ENCODE data around the gene AP1M1.

Gene AP1M1

DNA sequence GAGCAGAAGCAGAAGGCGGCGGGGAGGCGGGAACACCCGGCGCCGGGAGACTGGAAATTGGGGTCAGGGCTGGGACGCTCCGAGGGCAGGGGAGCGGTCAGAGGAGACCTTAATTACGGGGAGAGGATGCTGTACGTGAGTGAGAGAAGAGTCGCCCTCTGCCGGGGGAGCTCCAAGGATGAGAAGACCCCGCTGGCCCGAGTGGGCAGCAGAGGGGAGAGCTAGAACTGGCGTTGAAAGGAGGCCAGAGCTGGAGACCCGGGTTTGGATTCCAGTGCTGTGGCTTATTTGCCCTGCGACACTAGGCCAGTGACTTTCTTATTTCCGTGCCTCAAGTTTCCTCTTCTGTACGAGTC is 12.0 kb upstream of the AP1M1 start:
- peak; percentile 36 for DNase-seq

DNA sequence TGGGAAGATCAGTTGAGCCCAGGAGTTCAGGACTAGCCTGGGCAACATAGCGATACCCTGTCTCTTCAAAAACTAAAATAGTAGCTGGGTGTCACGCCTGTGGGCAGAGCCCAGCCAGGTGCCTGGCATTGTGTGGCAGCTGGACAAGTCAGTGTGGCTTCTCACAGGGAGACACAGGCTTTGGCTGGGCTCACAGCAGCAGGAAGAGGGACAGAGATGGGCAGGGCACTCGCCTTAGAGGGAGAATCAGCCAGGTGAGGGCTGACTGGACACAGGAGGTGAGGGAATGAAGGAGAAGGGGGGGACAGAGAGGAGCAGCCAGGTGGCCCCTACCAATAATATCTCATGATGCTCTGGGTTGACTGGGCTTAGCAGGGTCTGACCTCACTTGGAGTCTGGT is 9.2 kb upstream of the AP1M1 start:
- DNase-seq, result no peak

DNA sequence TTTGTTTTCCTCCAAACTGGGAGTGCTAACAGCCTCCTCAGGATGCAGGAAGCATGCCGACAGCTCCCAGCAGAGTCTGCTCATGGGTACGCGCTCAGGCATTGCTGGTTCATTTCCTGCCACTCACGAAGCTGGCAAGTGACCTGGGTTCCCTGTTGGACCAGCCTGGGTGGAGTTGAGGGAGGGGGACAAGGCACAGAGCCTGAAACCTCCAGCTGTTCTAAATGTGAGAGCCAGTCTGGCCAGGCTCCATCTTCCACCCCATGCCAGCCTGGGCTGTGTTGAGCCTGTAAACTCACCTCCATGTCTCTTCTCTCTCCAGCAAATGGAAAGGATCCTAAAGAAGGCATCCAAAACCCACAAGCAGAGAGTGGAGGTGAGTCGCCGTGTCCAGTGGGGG is 7.5 kb upstream of the AP1M1 start:
- no peak for DNase-seq

DNA sequence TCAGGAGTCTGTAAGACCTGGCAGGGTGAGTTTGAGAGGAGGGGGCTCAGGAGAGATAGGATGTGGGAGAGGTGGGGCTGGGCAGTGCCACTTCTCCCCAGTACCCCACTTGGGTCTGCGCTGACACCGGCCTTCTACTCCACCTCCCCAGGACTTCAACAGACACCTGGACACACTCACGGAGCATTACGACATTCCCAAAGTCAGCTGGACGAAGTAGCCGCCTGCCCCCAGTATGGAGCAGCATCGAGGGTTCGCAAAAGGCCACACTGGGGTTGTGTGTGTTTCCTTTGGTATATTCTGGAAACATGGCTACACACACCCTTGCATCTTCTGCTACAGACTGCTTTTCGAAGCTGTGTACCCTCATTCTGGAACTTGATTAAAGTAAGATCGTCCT is 7.0 kb upstream of the AP1M1 start:
- DNase-seq, result no peak

DNA sequence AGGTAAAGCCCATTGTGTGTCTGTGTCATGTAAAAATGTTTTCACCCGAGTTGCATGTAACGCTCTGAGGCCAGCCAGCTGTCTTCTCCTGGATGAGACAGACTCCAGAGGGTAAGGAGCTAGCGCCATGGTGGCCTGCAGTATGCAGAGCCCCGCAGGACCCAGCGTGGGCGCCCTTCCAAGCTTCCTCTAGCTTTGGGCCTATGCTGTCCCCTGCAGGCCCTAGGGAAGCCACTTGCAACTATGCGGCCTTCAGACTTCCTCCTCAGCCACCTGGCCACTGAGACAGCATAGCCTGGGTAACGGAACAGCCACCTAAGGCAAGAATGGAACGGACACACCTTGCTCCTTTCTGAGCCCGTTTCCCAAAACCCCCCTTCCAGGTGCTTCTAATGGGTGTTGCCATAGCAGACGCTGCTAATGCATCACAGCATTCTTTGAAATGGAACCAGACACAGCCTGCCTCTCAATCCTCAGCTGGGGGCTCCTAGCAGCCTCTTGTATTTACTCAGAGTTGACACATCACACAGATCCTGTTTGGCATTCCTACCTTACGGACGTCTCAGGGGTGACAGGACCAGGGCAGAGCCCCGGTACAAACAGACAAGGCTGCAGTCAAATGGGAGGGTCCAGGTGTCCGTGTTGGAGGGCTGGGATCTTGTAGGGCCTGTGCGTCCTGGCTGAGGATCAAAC is 6.3 kb upstream of the AP1M1 start:
- no peak for DNase-seq

DNA sequence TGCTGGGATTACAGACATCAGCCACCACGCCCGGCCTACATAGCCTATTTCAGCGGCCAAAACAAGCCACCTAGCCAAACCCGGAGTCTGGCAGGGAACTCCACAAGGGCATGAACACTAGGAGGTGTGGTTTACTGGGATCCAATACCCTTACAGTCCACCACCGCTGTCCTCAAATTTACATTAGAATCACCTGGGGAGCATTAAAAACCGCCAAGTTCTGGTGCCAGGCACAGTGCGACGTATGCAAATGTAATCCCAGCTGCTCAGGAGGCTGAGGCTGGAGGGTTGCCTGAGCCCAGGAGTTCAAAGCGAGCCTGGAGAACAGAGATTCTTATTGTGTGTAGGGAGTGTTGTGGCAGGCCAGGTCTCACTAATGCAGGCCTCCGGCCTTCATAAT is 4.2 kb upstream of the AP1M1 start:
- DNase-seq, result no peak

DNA sequence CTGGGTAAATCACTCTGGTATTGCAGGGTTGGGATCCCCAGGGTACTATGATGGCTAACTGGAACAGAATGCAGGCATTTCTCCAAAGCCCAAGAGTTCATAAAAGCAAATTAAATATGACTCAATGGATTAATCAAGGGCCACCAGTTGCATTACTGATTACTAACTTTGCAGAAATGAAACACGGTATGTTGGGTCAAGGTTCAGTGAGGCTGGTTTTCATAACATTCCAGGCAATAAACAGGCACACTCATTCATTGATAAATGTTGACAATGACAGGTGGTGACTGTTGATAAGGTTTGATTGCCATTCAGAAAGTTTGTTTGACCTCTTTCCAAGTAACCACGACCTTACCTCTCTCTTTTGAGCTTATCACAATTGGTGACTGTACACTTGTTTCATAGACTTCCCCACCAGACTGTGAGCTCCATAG is 506 bp upstream of the AP1M1 start:
- DNase-seq, result no peak

DNA sequence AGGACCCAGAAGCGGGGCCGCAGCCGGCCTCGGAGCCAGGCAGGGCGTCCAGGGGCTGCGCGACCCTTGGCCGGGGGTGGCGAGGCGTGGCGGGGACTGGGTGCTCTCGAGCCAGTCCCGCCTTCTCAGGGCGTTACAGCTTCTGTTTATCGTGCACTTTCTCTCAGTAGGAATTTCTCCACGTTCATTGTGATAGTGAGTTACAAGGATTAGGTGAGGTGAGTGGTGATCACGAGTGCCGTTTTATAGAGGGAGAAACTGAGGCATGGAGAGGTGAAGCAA is 600 bp downstream of the AP1M1 start:
- DNase-seq, result no peak

DNA sequence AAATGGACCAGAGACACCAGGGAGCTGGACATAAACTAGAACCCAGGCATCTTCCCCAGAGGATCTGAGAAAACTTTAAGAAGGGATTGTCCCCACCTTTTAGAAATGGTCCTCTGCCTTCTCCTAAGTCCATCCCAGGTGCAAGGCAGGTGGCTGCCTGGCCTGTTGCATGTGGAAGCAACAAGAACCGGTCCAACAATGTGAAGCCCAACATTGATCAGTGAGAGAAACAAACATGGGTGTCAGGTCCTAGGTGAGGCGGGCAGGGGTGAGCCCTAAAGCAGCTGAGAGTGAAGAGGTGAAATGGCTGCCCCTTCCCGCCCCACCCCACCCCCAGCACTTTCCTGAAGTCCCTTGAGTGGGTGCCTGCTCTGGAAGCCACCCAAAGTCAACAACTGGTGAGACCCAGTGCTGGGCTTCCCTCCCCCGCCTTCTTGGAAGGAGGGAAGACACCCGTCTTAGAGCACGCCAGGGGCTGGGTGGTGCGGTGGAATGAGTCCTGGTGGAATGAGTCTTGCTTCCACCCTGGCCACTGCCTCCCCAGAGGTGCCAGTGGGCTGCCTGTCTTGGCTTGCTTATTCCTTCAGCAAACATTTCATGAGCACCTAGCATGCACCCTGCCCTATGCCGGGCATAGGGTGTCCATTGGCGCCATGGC is 1.7 kb downstream of the AP1M1 start:
- DNase-seq, result no peak

DNA sequence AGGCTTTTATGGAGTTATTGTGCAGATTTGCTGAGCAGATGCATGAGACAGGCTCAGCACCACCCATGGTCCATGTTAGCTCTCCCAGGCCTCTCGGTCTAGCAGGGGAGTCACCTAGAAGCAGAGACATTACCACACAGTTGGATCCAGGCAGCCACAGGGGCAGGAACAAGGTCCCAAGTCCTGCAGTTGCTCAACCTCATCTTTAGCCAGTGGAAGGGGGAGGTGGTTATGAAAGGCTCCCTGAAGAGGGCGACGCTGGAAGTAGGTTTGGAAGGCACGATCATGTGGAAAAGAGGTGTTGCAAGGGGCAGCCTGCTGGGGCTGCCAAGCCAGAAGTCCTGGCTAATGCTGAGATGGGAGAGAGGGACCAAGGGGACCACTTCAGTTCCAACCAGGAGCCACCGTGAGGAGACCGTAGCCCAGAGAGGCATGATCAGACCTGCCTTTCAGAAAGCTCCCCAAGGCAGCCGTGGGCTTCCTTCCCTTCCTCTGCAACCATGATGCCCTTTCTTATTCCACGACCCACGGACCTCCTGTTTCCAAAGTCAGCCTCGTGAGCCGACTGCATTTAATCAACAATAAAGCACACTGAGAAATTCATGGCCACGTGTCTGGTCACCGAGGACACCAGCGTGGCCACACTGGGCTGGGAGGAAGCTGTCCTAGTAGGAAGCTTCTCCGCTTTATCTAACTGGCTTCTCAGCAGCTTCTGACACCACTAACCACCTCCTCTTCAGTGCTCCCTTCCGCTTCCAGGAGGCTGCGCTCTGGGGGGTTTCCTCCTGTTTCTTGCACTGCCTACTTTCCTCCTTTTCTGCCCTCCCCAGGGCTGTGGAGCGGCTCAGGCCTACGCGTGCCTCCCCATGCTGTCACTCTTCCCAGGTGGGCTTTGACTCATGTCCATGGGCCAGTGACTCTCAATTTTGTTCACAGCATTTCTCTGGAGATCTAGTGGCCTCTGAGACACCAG is 2.6 kb downstream of the AP1M1 start:
- DNase-seq, result no peak

DNA sequence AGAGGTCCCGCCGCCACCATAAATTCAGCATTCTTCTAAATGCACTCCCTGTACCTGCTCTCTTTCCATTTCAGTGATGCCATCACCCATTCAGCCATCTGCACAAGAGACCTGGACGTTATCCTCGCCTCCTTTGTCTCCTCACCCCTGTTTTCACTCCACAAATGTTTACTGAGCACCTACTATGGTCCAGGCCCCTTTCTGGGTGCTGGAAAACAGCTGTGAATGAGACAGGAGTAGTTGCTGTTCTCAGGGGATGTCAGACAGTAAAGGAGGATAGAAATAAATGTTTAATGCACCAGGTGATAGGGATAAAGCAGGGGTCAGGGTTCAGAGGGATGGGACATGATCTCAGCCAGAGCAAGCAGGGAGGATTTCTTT is 3.3 kb downstream of the AP1M1 start:
- no peak for DNase-seq

DNA sequence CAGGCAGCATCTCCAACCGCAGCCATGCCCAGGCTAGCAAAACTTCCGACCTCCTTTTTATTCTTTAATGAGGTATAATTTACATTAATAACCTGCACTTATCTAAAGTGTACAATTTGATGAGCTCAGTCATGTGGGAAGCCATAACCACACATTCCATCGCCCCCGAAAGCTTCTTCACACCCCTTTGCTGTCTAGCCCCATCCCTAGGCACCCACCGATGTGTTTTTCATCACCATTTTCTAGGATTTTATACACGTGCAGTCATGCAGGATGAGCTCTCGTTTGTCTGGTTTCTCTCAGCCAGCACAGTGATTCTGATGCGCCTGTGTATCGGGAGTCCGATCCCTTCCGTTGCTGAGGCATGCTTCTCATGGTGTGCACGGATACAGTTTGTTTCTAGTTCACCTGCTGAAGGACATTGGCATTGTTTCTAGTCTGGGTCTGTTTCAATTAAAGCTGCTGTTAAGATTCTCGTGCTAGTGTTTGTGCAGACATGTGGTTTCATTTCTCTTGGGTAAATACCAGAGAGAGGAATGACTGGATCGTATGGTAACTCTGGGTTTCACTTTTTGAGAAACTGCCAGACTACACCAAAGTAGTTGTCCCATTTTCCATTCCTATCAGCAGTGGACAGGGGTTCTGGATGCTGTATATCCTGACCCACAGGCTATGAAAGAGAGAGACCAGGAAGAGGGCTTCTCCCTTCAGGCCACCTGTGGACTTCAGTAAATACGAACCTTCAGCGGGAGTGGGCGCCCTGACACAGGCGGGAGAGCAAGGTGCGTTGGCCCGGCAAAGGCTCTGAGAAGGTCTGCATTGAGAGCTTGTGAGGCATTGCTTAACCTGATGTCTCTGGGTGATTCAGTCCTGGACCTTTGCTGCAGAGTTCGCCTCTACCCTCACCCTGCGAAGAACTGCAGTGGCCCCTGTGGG is 4.9 kb downstream of the AP1M1 start:
- no peak for DNase-seq

DNA sequence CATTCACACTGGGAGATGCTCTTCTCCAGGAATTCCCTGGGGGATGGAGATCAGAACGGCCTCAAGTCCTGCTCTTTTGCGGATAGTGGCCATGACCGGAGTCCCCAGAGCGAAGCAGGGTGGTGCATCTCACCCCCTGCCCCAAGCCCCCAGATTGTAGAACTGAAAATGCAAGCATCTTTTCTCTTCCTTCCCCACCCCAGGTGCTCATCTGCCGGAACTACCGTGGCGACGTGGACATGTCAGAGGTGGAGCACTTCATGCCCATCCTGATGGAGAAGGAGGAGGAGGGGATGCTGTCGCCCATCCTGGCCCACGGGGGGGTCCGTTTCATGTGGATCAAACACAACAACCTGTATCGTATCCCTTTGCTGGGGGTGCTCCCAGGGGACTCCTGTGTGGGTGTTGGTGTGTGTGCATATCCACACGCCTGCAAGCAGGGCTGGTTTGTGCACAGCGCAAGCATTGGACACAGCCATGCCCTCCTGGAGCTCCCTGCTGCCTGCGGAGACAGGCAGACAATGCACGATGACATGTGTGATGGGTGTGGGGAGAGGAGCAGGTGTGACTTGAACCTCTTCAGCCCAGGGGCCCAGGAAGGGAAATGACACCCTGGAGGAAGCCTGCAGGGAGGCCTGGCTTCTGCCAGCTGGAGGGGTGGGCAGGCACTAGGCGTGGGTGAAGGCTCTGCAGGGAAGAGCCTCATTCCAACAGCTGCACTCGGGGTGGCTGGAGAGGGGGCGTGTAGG is 5.7 kb downstream of the AP1M1 start:
- DNase-seq, result no peak

DNA sequence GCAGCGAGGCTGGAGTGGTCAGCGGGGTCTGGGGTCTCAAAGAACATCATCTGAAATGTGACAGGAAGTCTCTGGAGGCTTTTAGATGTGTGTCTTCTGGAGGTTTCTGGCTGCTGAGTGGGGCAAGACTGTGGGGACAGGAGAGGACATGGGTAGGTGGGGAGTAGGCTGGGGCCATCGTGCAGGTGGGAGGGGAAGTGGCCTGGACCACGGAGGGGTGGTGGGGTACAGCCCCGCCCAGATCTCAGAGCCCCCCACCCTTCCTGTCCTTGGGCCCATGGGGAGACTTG is 6.2 kb downstream of the AP1M1 start:
- no peak for DNase-seq

DNA sequence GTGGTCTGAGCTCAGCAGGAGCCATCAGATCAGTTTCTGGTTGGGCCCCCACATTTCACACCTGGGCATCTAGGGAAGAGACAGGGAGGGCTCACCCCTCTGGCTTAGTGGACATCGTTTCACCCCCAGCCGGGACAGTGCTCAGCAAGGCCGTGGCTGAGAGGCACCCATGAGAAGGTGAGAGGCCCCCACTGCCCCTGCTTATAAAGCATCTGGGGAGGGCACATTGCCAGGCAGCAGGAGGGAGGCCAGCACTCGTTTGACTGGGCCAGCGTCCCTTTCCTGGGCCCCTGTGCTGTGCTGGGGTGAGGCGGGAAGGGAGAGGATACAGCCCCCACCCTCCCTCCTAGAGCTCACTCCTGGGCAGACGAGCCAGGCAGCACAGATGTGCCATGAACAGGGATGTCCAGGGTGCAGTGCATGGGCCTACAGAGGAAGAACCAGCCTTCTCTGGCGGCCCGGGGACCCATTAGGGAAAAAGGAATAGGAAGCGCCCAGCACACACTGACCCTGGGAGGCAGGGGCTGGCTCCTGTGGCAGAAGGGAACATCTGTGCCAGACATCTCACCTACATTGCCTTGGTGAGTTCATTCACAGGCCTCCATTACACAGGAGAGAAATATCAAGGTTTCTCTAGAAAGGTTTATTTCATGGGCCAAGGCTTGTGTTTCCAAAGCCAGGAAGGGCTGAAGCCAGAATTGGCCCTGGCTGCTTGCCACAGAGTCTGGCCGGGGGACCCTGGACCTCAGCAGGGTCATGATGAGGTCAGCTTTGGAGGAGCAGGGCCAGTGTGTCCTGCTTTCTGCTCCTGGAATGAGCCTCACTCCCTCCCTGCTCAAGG is 7.7 kb downstream of the AP1M1 start:
- DNase-seq, result no peak

DNA sequence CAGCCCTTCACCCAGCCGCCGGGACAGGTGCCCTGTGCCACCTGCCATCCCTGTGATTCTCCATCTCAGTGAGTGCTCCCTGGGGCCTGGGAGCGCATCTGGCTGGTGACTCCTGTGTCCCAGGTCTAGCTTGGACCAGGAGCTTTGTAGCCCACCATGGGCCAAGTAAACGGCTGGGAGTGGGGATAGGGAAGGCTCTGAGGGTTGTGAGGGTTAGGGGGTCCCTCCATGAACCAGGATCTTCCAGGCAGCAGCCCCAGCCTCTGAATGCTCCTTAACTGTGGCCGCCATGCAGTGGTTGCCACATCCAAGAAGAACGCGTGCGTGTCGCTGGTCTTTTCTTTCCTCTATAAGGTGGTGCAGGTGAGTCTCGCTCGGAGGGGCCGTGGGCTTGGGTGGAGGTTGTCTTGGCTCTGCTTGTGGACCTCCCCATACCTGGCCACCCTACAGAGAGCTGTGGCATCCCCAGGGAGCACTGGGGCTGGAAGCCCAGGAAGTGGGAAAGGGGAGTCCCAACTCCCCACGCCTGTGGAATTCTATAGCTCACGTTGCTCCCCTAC is 8.4 kb downstream of the AP1M1 start:
- no peak for DNase-seq

DNA sequence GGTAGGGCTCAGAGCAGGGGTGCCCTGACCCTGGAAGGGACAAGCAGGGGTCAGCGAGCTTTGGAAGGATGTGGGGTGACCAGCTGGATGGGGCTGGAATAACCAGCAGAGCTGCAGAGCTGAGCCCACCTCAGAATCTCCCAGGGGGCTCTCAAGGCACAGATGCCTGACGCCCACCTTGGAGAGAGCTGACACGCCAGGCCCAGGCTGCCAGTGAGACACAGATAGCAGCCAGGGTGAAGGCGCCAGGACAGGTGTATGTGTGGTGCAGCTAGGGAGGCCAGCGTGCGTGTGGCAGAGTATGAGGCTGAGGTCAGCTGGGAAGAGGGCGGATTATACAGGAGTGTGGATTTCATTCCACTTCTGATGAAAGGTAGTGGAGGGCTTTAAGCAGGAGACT is 8.9 kb downstream of the AP1M1 start:
- DNase-seq, result no peak

DNA sequence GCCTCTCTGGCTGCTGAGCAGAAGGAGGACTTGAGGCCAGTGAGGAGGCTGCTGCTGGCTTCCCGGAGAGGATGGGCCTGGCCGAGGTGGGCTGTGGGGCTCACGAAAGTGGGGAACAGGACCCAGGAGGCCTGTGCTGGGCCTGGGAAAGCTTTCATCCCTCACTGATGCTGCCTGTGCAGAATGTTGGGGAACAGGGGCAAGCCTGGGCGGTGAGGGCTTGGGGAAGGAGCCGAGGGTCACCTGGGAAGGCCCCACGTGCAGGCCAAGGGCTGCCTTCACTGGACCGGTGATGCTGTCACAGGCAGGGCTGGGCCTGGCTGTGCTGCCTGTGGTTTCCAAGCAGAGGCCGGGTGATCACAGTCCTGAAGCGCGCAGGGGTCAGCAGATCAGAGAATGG is 9.4 kb downstream of the AP1M1 start:
- no peak for DNase-seq

DNA sequence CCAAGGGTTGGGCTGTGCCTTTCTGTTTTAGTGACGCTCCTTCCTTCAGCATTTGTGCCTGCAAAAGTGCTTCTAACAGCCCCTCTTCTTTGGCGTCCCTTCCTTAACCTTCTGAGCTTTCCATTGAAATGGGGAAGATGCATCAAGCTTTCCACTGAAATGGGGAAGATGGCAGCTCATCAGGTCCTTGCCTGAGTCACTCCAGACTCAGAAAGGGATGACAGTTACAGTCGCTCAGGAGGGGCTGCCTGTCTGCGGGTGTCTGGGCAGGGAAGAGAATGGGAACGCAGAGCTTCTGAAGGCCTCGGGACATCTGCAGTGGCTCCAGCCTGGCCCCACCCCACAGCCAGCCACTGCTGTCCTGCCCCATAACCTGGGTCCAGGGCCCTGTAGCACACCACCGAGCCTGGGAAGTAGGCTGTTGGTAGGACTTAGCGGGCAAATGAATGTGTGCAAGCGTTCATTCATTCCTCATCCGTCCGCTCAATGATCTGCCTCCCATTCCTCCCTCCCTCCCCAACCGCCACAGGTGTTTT is 9.8 kb downstream of the AP1M1 start:
- DNase-seq, result no peak

DNA sequence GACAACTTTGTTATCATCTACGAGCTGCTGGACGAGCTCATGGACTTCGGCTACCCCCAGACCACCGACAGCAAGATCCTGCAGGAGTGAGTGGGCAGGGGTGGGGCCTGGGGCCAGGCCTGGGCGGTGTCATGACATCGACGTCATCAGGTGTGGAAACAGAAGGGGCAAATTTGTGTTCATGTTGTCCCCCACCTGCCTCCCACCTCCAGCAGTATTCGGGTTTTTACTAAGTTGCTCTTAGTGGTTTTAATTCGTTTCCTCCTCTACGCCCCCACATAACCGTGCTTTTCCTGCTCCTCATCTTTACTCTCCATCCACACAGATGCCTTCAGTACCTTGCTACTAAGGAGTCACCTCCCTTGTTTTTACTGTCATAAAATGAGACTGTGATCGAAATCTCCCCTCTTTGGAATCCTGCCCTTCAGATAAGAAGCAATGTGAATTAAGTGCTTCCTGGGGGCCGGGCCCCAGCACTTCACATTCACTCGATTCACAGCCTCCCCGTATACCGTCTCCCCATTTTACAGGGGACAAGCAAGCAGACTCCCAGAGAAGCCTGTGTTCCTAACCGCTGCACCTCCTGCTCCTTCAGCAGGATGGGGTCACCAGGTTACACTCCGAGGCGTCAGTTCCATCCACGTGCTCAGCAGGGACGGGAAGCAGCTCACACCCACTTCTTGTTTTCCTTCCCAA is 10.5 kb downstream of the AP1M1 start:
- DNase-seq, result no peak

All from stimulated activated CD4-positive, alpha-beta T cell treated with anti-CD3 and anti-CD28 coated beads, Interleukin-12 subunit alpha, Interleukin-12 subunit beta, amount 100 ng/mL, for 4 hours (primary cell).